Activated gamma-delta T cell treated with anti-CD3 and anti-CD28 coated beads, Interleukin-2, amount 50 U/mL, for 16 hours (primary cell): ENCODE results near the gene RPS18.
"Not testable (repeated sequence)": the region's sequence is repeated elsewhere in the genome, so short reads cannot be mapped to it uniquely, and the experiment has no call there.

ENCODE experiments used
- DNase-seq: peaks from one replicate; pipeline ENCODE4 v3.0.0-alpha.2; 2020; ENCODE audit warnings: low read depth

Gene RPS18

GRCh38 chr6:33272275-33273128, 627 bp downstream of the RPS18 start:
- DNase-seq = no peak

- DNase-seq = no peak
Measured at GRCh38 chr6:33273129-33273923, 1.5 kb downstream of the RPS18 start.

GRCh38 chr6:33273924-33274902, 2.3 kb downstream of the RPS18 start:
- DNase-seq = no peak

GRCh38 chr6:33275795-33276580, 4.1 kb downstream of the RPS18 start:
- not testable (repeated sequence) for DNase-seq

GRCh38 chr6:33276581-33276863, 4.6 kb downstream of the RPS18 start:
- no peak for DNase-seq

GRCh38 chr6:33276864-33277662, 5.2 kb downstream of the RPS18 start, which contains the start of gene B3GALT4:
Gene B3GALT4, plus strand, starts transcription at chr6:33277123. Its CDS starts 297 bp downstream, at chr6:33277420.
- peak; percentile 47 for DNase-seq

GRCh38 chr6:33277663-33278391, 6.0 kb downstream of the RPS18 start:
- DNase-seq = no peak

GRCh38 chr6:33278392-33278741, 6.5 kb downstream of the RPS18 start:
- no peak for DNase-seq

- no peak for DNase-seq
Measured at GRCh38 chr6:33278810-33279209, 6.9 kb downstream of the RPS18 start.

GRCh38 chr6:33279257-33279695, 7.4 kb downstream of the RPS18 start:
- DNase-seq = no peak

GRCh38 chr6:33279971-33280511, 8.2 kb downstream of the RPS18 start:
- DNase-seq = no peak

- DNase-seq = no peak
Measured at GRCh38 chr6:33280539-33280938, 8.7 kb downstream of the RPS18 start.

GRCh38 chr6:33285214-33285613, 13.3 kb downstream of the RPS18 start:
- not testable (repeated sequence) for DNase-seq

GRCh38 chr6:33286946-33287914, 15.4 kb downstream of the RPS18 start:
- no peak for DNase-seq

- DNase-seq = no peak
Measured at GRCh38 chr6:33288141-33288920, 16.5 kb downstream of the RPS18 start.

- DNase-seq = peak; percentile 78
Measured at GRCh38 chr6:33288921-33289783, 17.3 kb downstream of the RPS18 start, which contains the start of the genes PFDN6 and WDR46. Gene PFDN6, plus strand, starts transcription at chr6:33289601. Its CDS starts 256 bp downstream, at chr6:33289857. Gene WDR46, minus strand, starts transcription at chr6:33289239. Its CDS starts 69 bp downstream, at chr6:33289170.
